Loucy (cell line): ENCODE results near the gene ACTR5.

ENCODE experiments used
- H2AFZ ChIP-seq: fragments of 200-600 bp; sonication (generic); 2 replicates; pipeline ENCODE4 v1.6.0; 2016; ENCODE audit warnings: antibody characterized with exemption, mild to moderate bottlenecking, low read length, moderate library complexity
- H3F3A ChIP-seq: fragments of 200-600 bp; 2 replicates; pipeline ENCODE4 v1.6.0; 2016; ENCODE audit warnings: antibody characterized with exemption, low read depth, mild to moderate bottlenecking
- H3K27me3 ChIP-seq: fragments of 200-600 bp; sonication (generic); 2 replicates; pipeline ENCODE4 v1.6.1; 2014; ENCODE audit warnings: low read length, mild to moderate bottlenecking; ENCODE audit not compliant: insufficient read depth, poor library complexity, severe bottlenecking
- H3K36me3 ChIP-seq: fragments of 200-600 bp; sonication (generic); 2 replicates; pipeline ENCODE4 v1.6.1; 2016; ENCODE audit warnings: low read length; ENCODE audit not compliant: insufficient read depth
- H3K4me1 ChIP-seq: fragments of 200-600 bp; sonication (generic); 2 replicates; pipeline ENCODE4 v1.5.1; 2014; ENCODE audit warnings: low read length, mild to moderate bottlenecking; ENCODE audit not compliant: insufficient read depth, poor library complexity, severe bottlenecking
- H3K4me2 ChIP-seq: fragments of 200-600 bp; sonication (generic); 2 replicates; pipeline ENCODE4 v1.6.0; 2014; ENCODE audit warnings: antibody characterized with exemption, low read length, low read depth, mild to moderate bottlenecking; ENCODE audit not compliant: poor library complexity, severe bottlenecking
- H3K4me3 ChIP-seq: fragments of 200-600 bp; sonication (generic); 2 replicates; pipeline ENCODE4 v1.5.1; 2014; ENCODE audit warnings: low read length, mild to moderate bottlenecking, mixed read lengths; ENCODE audit not compliant: poor library complexity, severe bottlenecking
- H3K79me2 ChIP-seq: fragments of 200-600 bp; sonication (generic); 2 replicates; pipeline ENCODE4 v1.6.1; 2014; ENCODE audit warnings: low read length; ENCODE audit not compliant: insufficient read depth
- H3K9ac ChIP-seq: fragments of 200-600 bp; sonication (generic); 2 replicates; pipeline ENCODE4 v1.6.0; 2014; ENCODE audit warnings: mild to moderate bottlenecking, low read depth, low read length, moderate library complexity; ENCODE audit not compliant: poor library complexity, severe bottlenecking
- H3K9me2 ChIP-seq: fragments of 200-600 bp; sonication (generic); replicated peaks from 2 replicates; pipeline ENCODE4 v1.6.1; 2016; ENCODE audit warnings: low read depth, low read length, mixed read lengths
- H3K9me3 ChIP-seq: fragments of 200-600 bp; sonication (generic); 2 replicates; pipeline ENCODE4 v1.6.1; 2014; ENCODE audit warnings: mild to moderate bottlenecking, antibody characterized with exemption, low read length, low read depth; ENCODE audit not compliant: insufficient read depth
- H4K20me1 ChIP-seq: fragments of 200-600 bp; sonication (generic); 2 replicates; pipeline ENCODE4 v1.6.0; 2014; ENCODE audit warnings: antibody characterized with exemption, low read length, mild to moderate bottlenecking; ENCODE audit not compliant: insufficient read depth, poor library complexity, severe bottlenecking
- CTCF ChIP-seq: fragments of 200-600 bp; sonication (generic); conservative IDR thresholded peaks from 2 replicates; pipeline ENCODE4 v1.5.1; 2014; ENCODE audit warnings: mild to moderate bottlenecking, antibody characterized with exemption, low read length
- EZH2phosphoT487 ChIP-seq: fragments of 200-600 bp; IDR thresholded peaks from 2 replicates; pipeline ENCODE4 v1.6.1; 2018; ENCODE audit warnings: antibody characterized with exemption, mild to moderate bottlenecking, moderate library complexity, borderline replicate concordance

The ACTR5 gene

GRCh38 chr20:38722683-38723016, 25.6 kb upstream of the ACTR5 start:
- Histone ChIP-seq H4K20me1 (no peaks in the 10 kb centered on the region), H3K9ac (no peak overlapping the region), H3K36me3 (no peaks in the 10 kb centered on the region), H2AFZ (no peak overlapping the region), H3K27me3 (peaks cover 23% of the 10 kb centered on the region), H3K4me2 (no peak overlapping the region), H3K4me1 (no peaks in the 10 kb centered on the region), H3F3A (no peaks in the 10 kb centered on the region), H3K79me2 (no peaks in the 10 kb centered on the region), H3K9me3 (no peaks in the 10 kb centered on the region), H3K9me2 (no peaks in the 10 kb centered on the region), H3K4me3 (no peak overlapping the region)
- TF ChIP-seq CTCF (no peak), EZH2phosphoT487 (no peak)

- no peaks in the 10 kb centered on the region for H3K36me3 ChIP-seq
- no peaks in the 10 kb centered on the region for H3K9me3 ChIP-seq
- H3K79me2 ChIP-seq, result no peaks in the 10 kb centered on the region
- H3K9ac ChIP-seq, result no peak overlapping the region
- TF ChIP-seq CTCF (no peak), EZH2phosphoT487 (no peak)
- H3K4me3 ChIP-seq, result no peak overlapping the region
- no peak overlapping the region for H2AFZ ChIP-seq
- peaks cover 23% of the 10 kb centered on the region for H3K27me3 ChIP-seq
- H3K4me2 ChIP-seq, result no peak overlapping the region
- H3K4me1 ChIP-seq, result no peaks in the 10 kb centered on the region
- H3K9me2 ChIP-seq, result no peaks in the 10 kb centered on the region
- no peaks in the 10 kb centered on the region for H3F3A ChIP-seq
- no peaks in the 10 kb centered on the region for H4K20me1 ChIP-seq
Observed at GRCh38 chr20:38723017-38723847, 25.0 kb upstream of the ACTR5 start.

- Histone ChIP-seq H3K4me3 (peak within 1 kb of the TSS; percentile 7), H3K79me2 (no peaks in the 10 kb centered on the region), H3K9me2 (no peaks in the 10 kb centered on the region), H2AFZ (peak within 1 kb of the TSS; percentile 61; the same call in 1 of the 2 replicates), H3F3A (no peaks in the 10 kb centered on the region), H3K36me3 (no peaks in the 10 kb centered on the region), H3K27me3 (peaks cover 23% of the 10 kb centered on the region), H4K20me1 (no peaks in the 10 kb centered on the region), H3K9ac (no peak within 1 kb of the TSS), H3K9me3 (no peaks in the 10 kb centered on the region), H3K4me1 (no peaks in the 10 kb centered on the region), H3K4me2 (peak within 1 kb of the TSS; percentile 30)
- TF ChIP-seq CTCF (no peak), EZH2phosphoT487 (no peak)
Observed at GRCh38 chr20:38723848-38724625, 24.2 kb upstream of the ACTR5 start, which contains the start of gene SLC32A1. SLC32A1 (plus strand) TSS chr20:38724486; CDS start chr20:38724725, 239 bp downstream.
